Measurements from ENCODE around the gene MALAT1.
"Not testable (repeated sequence)": the region's sequence is repeated elsewhere in the genome, so short reads cannot be mapped to it uniquely, and the experiment has no call there.

MALAT1 gene

DNA sequence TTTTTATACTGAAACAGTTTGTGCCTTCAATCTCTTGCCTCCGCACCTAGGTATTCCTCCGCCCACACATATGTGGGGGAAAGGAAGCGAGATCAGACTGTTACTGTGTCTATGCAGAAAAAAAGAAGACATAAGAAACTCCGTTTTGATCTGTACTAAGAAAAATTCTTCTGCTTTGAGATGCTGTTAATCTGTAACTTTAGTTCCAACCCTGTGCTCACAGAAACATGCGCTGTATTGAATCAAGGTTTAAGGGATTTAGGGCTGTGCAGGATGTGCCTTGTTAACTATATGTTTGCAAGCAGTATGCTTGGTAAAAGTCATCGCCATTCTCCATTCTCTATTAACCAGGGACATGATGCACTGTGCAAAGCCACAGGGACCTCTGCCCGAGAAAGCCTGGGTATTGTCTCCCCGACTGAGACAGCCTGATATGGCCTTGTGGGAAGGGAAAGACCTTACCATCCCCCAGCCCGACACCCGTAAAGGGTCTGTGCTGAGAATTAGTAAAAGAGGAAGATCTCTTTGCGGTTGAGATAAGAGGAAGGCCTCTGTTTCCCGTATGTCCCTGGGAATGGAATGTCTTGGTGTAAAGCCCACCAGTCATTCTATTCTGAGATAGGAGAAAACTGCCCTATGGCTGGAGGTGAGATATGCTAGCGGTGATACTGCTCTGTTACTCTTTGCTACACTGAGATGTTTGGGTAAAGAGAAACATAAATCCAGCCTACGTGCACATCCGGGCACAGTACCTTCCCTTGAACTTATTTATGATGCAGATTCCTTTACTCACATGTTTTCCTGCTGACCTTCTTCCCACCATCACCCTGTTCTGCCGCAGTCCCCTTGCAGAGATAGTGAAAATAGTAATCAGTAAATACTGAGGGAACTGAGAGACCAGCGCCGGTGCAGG is 24.1 kb downstream of the MALAT1 start:
- DNase-seq (ENCODE audit: low read depth in 2 of 2), result not testable (repeated sequence)

DNA sequence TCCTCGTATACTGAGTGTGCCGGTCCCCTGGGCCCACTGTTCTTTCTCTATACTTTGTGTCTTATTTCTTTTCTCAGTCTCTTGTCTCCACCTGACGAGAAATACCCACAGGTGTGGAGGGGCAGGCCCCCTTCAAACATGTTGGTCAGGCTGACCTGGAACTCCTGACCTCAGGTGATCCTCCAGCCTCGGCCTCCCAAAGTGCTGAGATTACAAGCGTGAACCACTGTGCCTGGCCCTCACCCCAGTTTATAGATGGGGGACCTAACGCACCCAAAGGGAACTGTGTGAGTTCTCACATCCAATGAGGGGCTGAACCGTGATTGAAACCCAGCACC is 24.8 kb downstream of the MALAT1 start:
- not testable (repeated sequence) for DNase-seq (ENCODE audit: low read depth in 2 of 2)

DNA sequence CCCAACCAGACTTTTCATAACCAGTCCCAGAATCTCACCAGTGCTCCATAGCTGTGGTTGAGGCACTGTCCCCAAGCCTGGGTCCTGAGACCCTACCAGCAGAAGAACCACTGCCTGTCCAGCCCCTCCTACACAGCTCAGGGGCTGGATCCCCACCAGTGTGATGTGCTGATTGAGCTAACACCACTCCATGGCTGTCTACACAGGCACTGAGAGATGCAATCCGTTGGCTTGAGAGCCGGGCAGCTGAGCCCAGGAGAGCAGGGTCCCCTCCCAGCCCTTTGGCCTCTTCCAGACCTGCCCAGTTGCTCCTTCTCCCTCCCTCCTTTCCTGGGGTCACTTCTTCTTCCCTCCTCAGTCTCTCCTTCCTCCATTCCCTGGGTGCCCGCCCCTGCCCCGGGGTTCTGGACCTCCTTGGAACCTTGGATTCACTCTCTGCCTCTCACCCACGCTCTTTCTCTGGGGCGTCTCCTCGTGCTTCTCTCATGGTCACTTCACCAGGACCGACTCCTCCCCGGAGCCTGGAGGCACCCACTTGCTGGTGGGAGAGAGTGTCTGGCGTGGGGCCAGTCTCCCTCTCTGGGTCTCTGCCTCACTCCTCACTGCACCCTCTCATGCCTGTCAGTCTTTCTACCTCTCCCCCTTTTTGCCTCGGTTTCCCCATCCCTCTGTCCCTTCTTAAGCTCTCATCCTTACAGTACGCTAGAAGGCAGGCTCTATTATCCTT is 25.3 kb downstream of the MALAT1 start:
- DNase-seq (ENCODE audit: low read depth in 2 of 2), result no peak

- peak; percentile 61 to 68 for DNase-seq (ENCODE audit: low read depth in 2 of 2)
Observed at GRCh38 chr11:65524741-65525545, 26.1 kb downstream of the MALAT1 start, which contains the start of gene SCYL1. Gene SCYL1, plus strand, starts transcription at chr11:65525083. Its CDS starts 71 bp downstream, at chr11:65525154.

DNA sequence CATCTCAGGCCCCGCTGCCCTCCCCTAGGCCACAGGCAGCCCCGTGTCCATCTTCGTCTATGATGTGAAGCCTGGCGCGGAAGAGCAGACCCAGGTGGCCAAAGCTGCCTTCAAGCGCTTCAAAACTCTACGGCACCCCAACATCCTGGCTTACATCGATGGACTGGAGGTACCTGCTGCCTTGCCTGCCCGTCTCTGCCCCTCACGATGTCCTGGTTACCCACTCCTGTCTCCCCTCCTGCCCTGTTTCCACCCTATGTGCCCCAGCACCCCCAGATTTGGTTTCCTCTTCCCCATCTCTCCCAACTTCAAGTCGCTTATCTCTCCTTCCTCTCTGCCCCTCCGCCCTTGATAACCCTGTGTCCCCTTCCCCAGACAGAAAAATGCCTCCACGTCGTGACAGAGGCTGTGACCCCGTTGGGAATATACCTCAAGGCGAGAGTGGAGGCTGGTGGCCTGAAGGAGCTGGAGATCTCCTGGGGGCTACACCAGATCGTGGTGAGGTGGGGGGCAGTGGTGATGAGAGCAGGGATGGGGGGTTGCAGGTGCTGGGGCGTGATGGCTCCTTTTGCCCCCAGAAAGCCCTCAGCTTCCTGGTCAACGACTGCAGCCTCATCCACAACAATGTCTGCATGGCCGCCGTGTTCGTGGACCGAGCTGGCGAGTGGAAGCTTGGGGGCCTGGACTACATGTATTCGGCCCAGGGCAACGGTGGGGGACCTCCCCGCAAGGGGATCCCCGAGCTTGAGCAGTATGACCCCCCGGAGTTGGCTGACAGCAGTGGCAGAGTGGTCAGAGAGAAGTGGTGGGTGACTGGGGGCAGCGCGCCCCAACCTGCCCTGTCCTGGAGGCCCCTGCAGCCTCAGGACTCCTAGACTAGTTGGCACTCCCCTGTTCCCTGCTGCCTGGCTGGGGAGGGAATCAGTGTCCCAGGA is 27.0 kb downstream of the MALAT1 start:
- no peak for DNase-seq (ENCODE audit: low read depth in 2 of 2)

- DNase-seq (ENCODE audit: low read depth in 2 of 2), result no peak
Observed at GRCh38 chr11:65526744-65527143, 27.9 kb downstream of the MALAT1 start.

DNA sequence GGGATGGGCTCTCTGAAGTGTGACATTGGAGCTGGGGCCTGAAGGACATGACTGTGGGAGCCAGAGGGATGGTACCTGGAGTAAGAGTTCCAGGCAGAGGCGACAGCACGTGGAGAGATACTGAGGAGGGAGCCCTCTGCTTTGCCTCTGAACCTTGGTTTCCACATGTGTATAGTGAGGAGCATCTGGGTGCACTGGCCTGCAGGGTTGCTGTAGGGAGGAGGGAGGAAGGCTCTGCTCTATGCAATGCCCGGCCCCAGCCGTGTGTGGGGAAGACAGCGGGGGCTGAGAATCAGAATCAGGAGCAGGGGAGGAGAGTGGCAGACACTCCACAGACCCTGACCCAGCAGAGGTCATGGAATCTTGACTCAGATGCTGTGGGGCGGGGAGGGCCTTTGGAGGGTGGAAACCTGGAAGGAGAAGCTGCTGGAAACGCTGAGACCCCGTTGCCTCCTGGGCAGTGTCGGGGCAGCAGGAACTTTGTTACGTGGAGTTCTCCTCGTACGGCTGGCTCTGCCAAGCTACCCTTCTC is 30.0 kb downstream of the MALAT1 start:
- no peak for DNase-seq (ENCODE audit: low read depth in 2 of 2)

- no peak for DNase-seq (ENCODE audit: low read depth in 2 of 2)
Observed at GRCh38 chr11:65529475-65530156, 30.8 kb downstream of the MALAT1 start.

DNA sequence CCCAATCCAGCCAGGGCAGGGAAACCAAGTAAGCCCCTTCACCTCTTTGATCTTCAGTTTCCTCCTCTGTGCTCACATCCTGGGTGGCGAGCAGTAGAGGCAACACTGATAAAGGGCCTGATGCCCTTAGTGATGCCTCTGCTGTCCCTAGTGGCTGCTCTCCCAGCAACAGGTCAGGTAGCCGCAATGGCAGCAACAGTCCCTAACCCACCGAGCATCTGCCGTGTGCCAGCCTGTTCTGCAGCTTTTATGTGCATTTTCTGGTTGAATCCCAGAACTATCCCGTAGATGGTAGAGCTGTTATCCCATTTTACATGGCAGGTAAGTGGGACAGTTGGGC is 31.3 kb downstream of the MALAT1 start:
- DNase-seq (ENCODE audit: low read depth in 2 of 2), result no peak

DNA sequence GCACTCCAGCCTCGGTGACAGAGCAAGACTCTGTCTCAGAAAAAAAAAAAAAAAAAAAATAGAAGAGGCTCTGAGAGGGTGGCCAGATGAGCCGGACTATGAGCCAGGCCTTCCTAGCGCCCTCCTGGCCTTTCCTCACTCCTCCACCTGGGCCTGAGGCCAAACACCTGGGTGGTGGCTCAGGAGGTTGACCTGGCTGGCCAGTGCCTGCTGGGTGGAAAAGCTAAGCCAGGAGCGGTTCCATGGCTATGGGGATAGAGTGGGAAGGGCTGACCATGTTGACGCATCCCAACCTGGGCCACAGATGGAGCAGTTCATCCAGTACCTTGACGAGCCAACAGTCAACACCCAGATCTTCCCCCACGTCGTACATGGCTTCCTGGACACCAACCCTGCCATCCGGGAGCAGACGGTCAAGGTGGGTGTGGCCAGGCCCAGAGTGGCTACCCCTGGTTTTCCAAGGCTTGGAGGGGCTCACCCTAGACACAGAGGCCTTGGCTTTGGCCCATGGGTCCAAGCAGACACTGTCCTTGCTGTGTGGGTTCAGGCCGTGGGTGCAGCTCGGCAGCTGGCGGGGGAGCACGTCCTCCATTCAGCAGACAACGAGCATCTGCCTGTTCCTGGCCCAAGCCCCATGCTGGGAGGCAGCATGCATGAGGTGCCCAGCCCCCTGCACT is 33.7 kb downstream of the MALAT1 start:
- no peak for DNase-seq (ENCODE audit: low read depth in 2 of 2)

DNA sequence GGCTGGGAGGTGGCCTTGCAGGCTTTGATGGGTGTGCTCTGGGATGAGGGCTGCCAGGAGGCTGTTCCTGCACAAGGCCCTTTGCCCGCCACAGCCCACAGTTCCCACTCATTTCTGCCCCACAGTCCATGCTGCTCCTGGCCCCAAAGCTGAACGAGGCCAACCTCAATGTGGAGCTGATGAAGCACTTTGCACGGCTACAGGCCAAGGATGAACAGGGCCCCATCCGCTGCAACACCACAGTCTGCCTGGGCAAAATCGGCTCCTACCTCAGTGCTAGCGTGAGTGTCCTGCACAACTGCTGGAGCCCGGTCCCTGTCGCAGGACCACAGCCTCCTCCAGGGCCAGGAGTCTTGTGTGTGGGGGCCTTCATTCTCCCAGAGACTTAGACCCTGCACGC is 36.3 kb downstream of the MALAT1 start:
- no peak for DNase-seq (ENCODE audit: low read depth in 2 of 2)

- no peak for DNase-seq (ENCODE audit: low read depth in 2 of 2)
Observed at GRCh38 chr11:65536412-65537295, 37.8 kb downstream of the MALAT1 start.

GRCh38 chr11:65537296-65537597 is 38.4 kb downstream of the MALAT1 start:
- DNase-seq (ENCODE audit: low read depth in 2 of 2), result no peak

DNA sequence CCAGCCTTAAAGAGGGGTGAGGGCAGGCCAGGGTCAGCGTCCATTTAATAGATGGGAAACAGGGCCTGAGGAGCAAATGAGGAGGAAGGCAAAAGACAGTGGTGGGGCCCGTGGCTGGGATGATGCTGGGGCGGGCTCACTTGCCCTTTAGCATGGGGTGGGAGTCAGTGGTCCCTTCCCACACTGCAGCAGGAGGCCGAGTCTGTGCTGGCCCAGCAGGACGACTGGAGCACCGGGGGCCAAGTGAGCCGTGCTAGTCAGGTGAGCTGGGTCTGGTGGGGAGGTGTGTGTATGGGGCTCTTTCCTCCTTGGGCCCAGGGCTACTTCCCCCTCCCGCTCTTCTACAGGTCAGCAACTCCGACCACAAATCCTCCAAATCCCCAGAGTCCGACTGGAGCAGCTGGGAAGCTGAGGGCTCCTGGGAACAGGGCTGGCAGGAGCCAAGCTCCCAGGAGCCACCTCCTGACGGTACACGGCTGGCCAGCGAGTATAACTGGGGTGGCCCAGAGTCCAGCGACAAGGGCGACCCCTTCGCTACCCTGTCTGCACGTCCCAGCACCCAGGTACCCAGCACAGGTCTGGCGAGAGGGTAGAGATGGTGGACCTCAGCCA is 38.9 kb downstream of the MALAT1 start:
- no peak for DNase-seq (ENCODE audit: low read depth in 2 of 2)

GRCh38 chr11:65538232-65538914 is 39.5 kb downstream of the MALAT1 start:
- no peak for DNase-seq (ENCODE audit: low read depth in 2 of 2)

GRCh38 chr11:65538915-65539743 is 40.3 kb downstream of the MALAT1 start:
- no peak for DNase-seq (ENCODE audit: low read depth in 2 of 2)

GRCh38 chr11:65539744-65540289 is 41.0 kb downstream of the MALAT1 start:
- peak in 1 of 2 donors; percentile 25 for DNase-seq (ENCODE audit: low read depth in 2 of 2)
